Neuronal stem cell (in vitro differentiated cells): ENCODE data around the gene ARL16.

ENCODE experiments used
- DNase-seq: peaks from one replicate; pipeline ENCODE4 v3.0.0-alpha.2; 2013; ENCODE audit warnings: low spot score
- H2AFZ ChIP-seq: one replicate; pipeline ENCODE4 v1.6.1; 2013; ENCODE audit warnings: mild to moderate bottlenecking, low read length, inconsistent platforms
- H2AK5ac ChIP-seq: 2 replicates; pipeline ENCODE4 v1.6.1; 2013; ENCODE audit warnings: low read depth, mild to moderate bottlenecking, inconsistent platforms, low read length, moderate library complexity, mixed read lengths
- H2BK120ac ChIP-seq: 2 replicates; pipeline ENCODE4 v1.6.1; 2013; ENCODE audit warnings: low read depth, mild to moderate bottlenecking, inconsistent platforms, low read length, moderate library complexity, mixed read lengths
- H2BK12ac ChIP-seq: one replicate; pipeline ENCODE4 v1.6.1; 2013; ENCODE audit warnings: low read length, inconsistent platforms
- H2BK15ac ChIP-seq: 2 replicates; pipeline ENCODE4 v1.6.1; 2013; ENCODE audit warnings: mild to moderate bottlenecking, low read length, inconsistent platforms, mixed read lengths
- H2BK5ac ChIP-seq: one replicate; pipeline ENCODE4 v1.6.1; 2013; ENCODE audit warnings: inconsistent platforms, mild to moderate bottlenecking, low read length, moderate library complexity
- H3K14ac ChIP-seq: one replicate; pipeline ENCODE4 v1.6.1; 2013; ENCODE audit warnings: low read length, inconsistent platforms
- H3K18ac ChIP-seq: 2 replicates; pipeline ENCODE4 v1.6.1; 2013; ENCODE audit warnings: low read length, inconsistent platforms
- H3K23ac ChIP-seq: 2 replicates; pipeline ENCODE4 v1.6.1; 2013; ENCODE audit warnings: low read depth, mild to moderate bottlenecking, mixed read lengths, low read length, inconsistent platforms; ENCODE audit not compliant: poor library complexity
- H3K27ac ChIP-seq: replicated peaks from 3 replicates; pipeline ENCODE4 v1.5.1; 2013; ENCODE audit warnings: low read length, inconsistent platforms
- H3K27me3 ChIP-seq, 3 experiments: 2 replicates each; pipeline ENCODE4 v1.6.1; 2013; ENCODE audit warnings: low read length in 3 of 3, mild to moderate bottlenecking in 2 of 3, inconsistent platforms in 1 of 3, low read depth in 1 of 3, mixed read lengths in 1 of 3, moderate library complexity in 1 of 3; ENCODE audit not compliant: control insufficient read depth in 3 of 3, insufficient read depth in 3 of 3
- H3K36me3 ChIP-seq, 2 donors: replicated peaks in 1 of 2; 2 replicates each; pipeline ENCODE4 v1.6.1; 2013; ENCODE audit warnings: low read length in 2 of 2; ENCODE audit not compliant: control insufficient read depth in 2 of 2, insufficient read depth in 2 of 2
- H3K4ac ChIP-seq: 2 replicates; pipeline ENCODE4 v1.6.1; 2013; ENCODE audit warnings: inconsistent platforms, mild to moderate bottlenecking, low read length, moderate library complexity
- H3K4me1 ChIP-seq, 2 donors: 1 replicate in 1 of 2; 2 replicates in 1 of 2; pipeline ENCODE4 v1.6.1; 2013; ENCODE audit warnings: low read length in 2 of 2, low read depth in 1 of 2; ENCODE audit not compliant: control insufficient read depth in 2 of 2, insufficient read depth in 1 of 2
- H3K4me2 ChIP-seq: one replicate; pipeline ENCODE4 v1.6.1; 2013; ENCODE audit warnings: mild to moderate bottlenecking, low read length, inconsistent platforms; ENCODE audit not compliant: insufficient read depth, poor library complexity, severe bottlenecking
- H3K4me3 ChIP-seq, 2 donors: 2 replicates each; pipeline ENCODE4 v1.5.1; 2013; ENCODE audit warnings: low read length in 2 of 2, mild to moderate bottlenecking in 2 of 2, inconsistent platforms in 1 of 2, moderate library complexity in 1 of 2
- H3K79me1 ChIP-seq: one replicate; pipeline ENCODE4 v1.6.1; 2013; ENCODE audit warnings: low read depth, mild to moderate bottlenecking, inconsistent platforms, low read length, moderate library complexity
- H3K9ac ChIP-seq: one replicate; pipeline ENCODE4 v1.6.1; 2013; ENCODE audit warnings: mild to moderate bottlenecking, low read depth, low read length, inconsistent platforms; ENCODE audit not compliant: poor library complexity
- H3K9me3 ChIP-seq, 2 donors: replicated peaks in 1 of 2; 2 replicates each; pipeline versions ENCODE3 to v1.6.1; 2013; ENCODE audit warnings: low read length in 2 of 2, mild to moderate bottlenecking in 2 of 2, inconsistent platforms in 1 of 2, low read depth in 1 of 2, mixed read lengths in 1 of 2, moderate library complexity in 1 of 2; ENCODE audit not compliant: control insufficient read depth in 2 of 2, insufficient read depth in 1 of 2
- H4K8ac ChIP-seq: one replicate; pipeline ENCODE4 v1.6.1; 2013; ENCODE audit warnings: low read depth, mild to moderate bottlenecking, inconsistent platforms, low read length, moderate library complexity
- H4K91ac ChIP-seq: one replicate; pipeline ENCODE4 v1.6.1; 2013; ENCODE audit warnings: low read length, low read depth, mild to moderate bottlenecking, inconsistent platforms; ENCODE audit not compliant: poor library complexity
- WGBS, 2 donors: extraction: QIAGEN DNeasy Blood & Tissue Kit; methylation state at CpG; one replicate each; pipeline ENCODE4 v1.1.7; 2013; ENCODE audit warnings: missing lambda C conversion rate in 2 of 2, mixed read lengths in 1 of 2; ENCODE audit not compliant: insufficient read length in 2 of 2, insufficient replicate concordance in 1 of 2; ENCODE audit errors: extremely low coverage in 2 of 2; 5-methylcytosine and 5-hydroxymethylcytosine counted together

The ARL16 gene

GRCh38 chr17:81673561-81674258 is 9.9 kb downstream of the ARL16 start:
- H4K8ac ChIP-seq, result no peak overlapping the region
- peaks cover 44 to 69% of the 10 kb centered on the region in 2 donors for H3K36me3 ChIP-seq
- H3K9me3 ChIP-seq, result no peaks in the 10 kb centered on the region
- no peak overlapping the region for H2BK15ac ChIP-seq
- no peak overlapping the region for H2BK120ac ChIP-seq
- no peaks in the 10 kb centered on the region for H3K27me3 ChIP-seq
- no peak overlapping the region for H3K4me2 ChIP-seq
- H3K18ac ChIP-seq, result no peak overlapping the region
- DNase-seq, result no peak
- H3K79me1 ChIP-seq, result peaks cover 11% of the 10 kb centered on the region
- no CpG with 5 or more reads among the region's 18 CpGs for WGBS, 2 donors
- no peak overlapping the region for H3K14ac ChIP-seq
- no peak overlapping the region for H2BK5ac ChIP-seq
- H3K4me3 ChIP-seq, result no peak overlapping the region
- peak overlapping the region; percentile 44 for H3K9ac ChIP-seq
- H3K27ac ChIP-seq, result no peak overlapping the region
- no peak overlapping the region for H2BK12ac ChIP-seq
- no peaks in the 10 kb centered on the region for H3K4me1 ChIP-seq
- H3K4ac ChIP-seq, result no peak overlapping the region
- no peak overlapping the region for H2AK5ac ChIP-seq
- no peak overlapping the region for H2AFZ ChIP-seq
- no peak overlapping the region for H3K23ac ChIP-seq
- H4K91ac ChIP-seq, result no peak overlapping the region

- Histone ChIP-seq H2AFZ (no peak overlapping the region), H3K79me1 (peaks cover 12% of the 10 kb centered on the region), H3K4me1 (peaks cover 0 to 3% of the 10 kb centered on the region in 2 donors), H3K23ac (no peak overlapping the region), H3K27me3 (no peaks in the 10 kb centered on the region), H3K9me3 (no peaks in the 10 kb centered on the region), H2AK5ac (no peak overlapping the region), H3K36me3 (peaks cover 51 to 76% of the 10 kb centered on the region in 2 donors), H2BK12ac (no peak overlapping the region), H2BK15ac (no peak overlapping the region), H4K8ac (no peak overlapping the region), H2BK5ac (no peak overlapping the region), H3K4me3 (no peak overlapping the region), H3K9ac (no peak overlapping the region), H2BK120ac (no peak overlapping the region), H3K4ac (no peak overlapping the region), H3K27ac (no peak overlapping the region), H4K91ac (no peak overlapping the region), H3K14ac (no peak overlapping the region), H3K18ac (no peak overlapping the region), H3K4me2 (no peak overlapping the region)
- DNase-seq, result no peak
- WGBS, 2 donors, result no CpG with 5 or more reads among the region's 16 CpGs
Observed at GRCh38 chr17:81672954-81673353, 10.6 kb downstream of the ARL16 start.

DNA sequence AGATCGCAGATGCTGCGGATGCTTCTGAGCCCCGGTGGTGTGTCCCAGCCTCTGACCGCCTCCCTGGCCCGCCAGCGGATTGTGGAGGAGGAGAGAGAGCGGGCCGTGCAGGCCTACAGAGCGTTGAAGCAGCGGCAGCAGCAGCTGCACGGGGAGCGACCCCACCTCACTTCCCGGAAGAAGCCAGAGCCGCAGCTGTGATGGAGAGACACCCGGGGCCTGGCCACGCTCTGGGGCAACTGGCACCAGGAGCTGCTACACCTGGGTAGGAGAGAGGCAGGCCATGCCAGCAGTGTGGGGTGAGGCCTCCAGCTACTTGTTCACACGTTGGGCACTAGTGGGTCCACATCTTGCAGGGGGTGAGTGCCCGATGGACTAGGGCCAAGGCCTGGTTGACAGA is 11.1 kb downstream of the ARL16 start:
- peak overlapping the region; percentile 43 for H3K23ac ChIP-seq
- no peak overlapping the region for H2BK120ac ChIP-seq
- no peak overlapping the region for H3K4ac ChIP-seq
- H2AK5ac ChIP-seq, result no peak overlapping the region
- no peak overlapping the region for H2BK15ac ChIP-seq
- H3K4me2 ChIP-seq, result no peak overlapping the region
- H3K4me3 ChIP-seq, result no peak overlapping the region
- H2AFZ ChIP-seq, result no peak overlapping the region
- no peak for DNase-seq
- peaks cover 54 to 81% of the 10 kb centered on the region in 2 donors for H3K36me3 ChIP-seq
- no CpG with 5 or more reads among the region's 18 CpGs for WGBS, 2 donors
- H3K4me1 ChIP-seq, result peaks cover 3 to 5% of the 10 kb centered on the region in 2 donors
- no peak overlapping the region for H4K8ac ChIP-seq
- H2BK12ac ChIP-seq, result no peak overlapping the region
- no peak overlapping the region for H4K91ac ChIP-seq
- H3K9ac ChIP-seq, result no peak overlapping the region
- peaks cover 16% of the 10 kb centered on the region for H3K79me1 ChIP-seq
- no peak overlapping the region for H3K14ac ChIP-seq
- H2BK5ac ChIP-seq, result no peak overlapping the region
- H3K27ac ChIP-seq, result no peak overlapping the region
- H3K27me3 ChIP-seq, result no peaks in the 10 kb centered on the region
- no peak overlapping the region for H3K18ac ChIP-seq
- H3K9me3 ChIP-seq, result no peaks in the 10 kb centered on the region

DNA sequence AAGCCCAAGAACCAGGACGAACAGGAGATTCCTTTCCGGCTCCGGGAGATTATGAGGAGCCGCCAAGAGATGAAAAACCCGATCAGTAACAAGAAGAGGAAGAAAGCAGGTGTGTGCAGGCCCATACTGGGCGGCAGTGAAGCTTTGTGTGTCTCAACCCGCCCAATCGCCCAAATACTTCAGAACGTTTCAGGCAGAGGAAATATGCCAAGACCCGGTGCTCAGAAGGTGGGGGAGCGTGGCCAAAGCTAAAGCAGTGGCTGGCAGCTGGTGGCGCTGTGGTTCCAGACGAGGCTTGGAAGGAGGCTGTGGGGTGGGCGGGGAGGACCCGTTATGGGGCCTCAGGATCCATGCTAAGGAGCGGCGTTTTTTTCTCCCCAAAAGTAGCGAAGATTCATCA is 15.8 kb downstream of the ARL16 start:
- H3K27ac ChIP-seq, result no peak overlapping the region
- H3K9ac ChIP-seq, result no peak overlapping the region
- no peak overlapping the region for H4K8ac ChIP-seq
- no peak overlapping the region for H3K23ac ChIP-seq
- H3K9me3 ChIP-seq, result peaks cover 0 to 2% of the 10 kb centered on the region in 2 donors
- no peak overlapping the region for H2BK15ac ChIP-seq
- H2BK12ac ChIP-seq, result no peak overlapping the region
- peak overlapping the region in 1 of 2 donors; percentile 16 for H3K4me3 ChIP-seq
- H2BK120ac ChIP-seq, result no peak overlapping the region
- H2BK5ac ChIP-seq, result peak overlapping the region; percentile 24
- peaks cover 27% of the 10 kb centered on the region for H3K79me1 ChIP-seq
- H3K36me3 ChIP-seq, result peaks cover 48 to 63% of the 10 kb centered on the region in 2 donors
- H3K4ac ChIP-seq, result no peak overlapping the region
- H3K18ac ChIP-seq, result no peak overlapping the region
- H3K4me1 ChIP-seq, result peaks cover 10 to 12% of the 10 kb centered on the region in 2 donors
- no peak for DNase-seq
- no peak overlapping the region for H2AK5ac ChIP-seq
- no peaks in the 10 kb centered on the region for H3K27me3 ChIP-seq
- H3K4me2 ChIP-seq, result no peak overlapping the region
- H3K14ac ChIP-seq, result no peak overlapping the region
- H2AFZ ChIP-seq, result no peak overlapping the region
- WGBS, 2 donors, result no CpG with 5 or more reads among the region's 18 CpGs
- H4K91ac ChIP-seq, result no peak overlapping the region
